HepG2 (cell line): Measurements from ENCODE around the gene CSNK1E. TPM values are rescaled to one million over a fixed set of nuclear protein-coding genes. Genes with fewer than 3 reads are reported as not detected.
A peak's percentile ranks its signal among the peaks of the same experiment; 100 is the strongest.

Experiments
- CAMTA2 ChIP-seq: sonication (generic); formaldehyde crosslinking; IDR thresholded peaks from 2 replicates; pipeline ENCODE4 v1.4.0; 2020; ENCODE audit warnings: mild to moderate bottlenecking, missing genetic modification reagents, borderline replicate concordance
- FOXA3 ChIP-seq: IDR thresholded peaks from 2 replicates; pipeline ENCODE4 v1.6.1; 2016; ENCODE audit warnings: missing genetic modification reagents, missing compliant biosample characterization
- FOXK1 ChIP-seq: sonication (generic); formaldehyde crosslinking; IDR thresholded peaks from 2 replicates; pipeline ENCODE4 v1.4.0; 2020; ENCODE audit warnings: low read depth, missing genetic modification reagents, borderline replicate concordance
- FOXP1 ChIP-seq, 2 experiments: fragments of 450-650 bp in 1 of 2; IDR thresholded peaks; 2 replicates each; pipeline ENCODE4 v1.6.1; 2017 to 2018; ENCODE audit warnings: antibody characterized with exemption in 1 of 2
- GLMP ChIP-seq: sonication (generic); formaldehyde crosslinking; IDR thresholded peaks from 2 replicates; pipeline ENCODE4 v1.9.0; 2021; ENCODE audit warnings: missing genetic modification reagents, mild to moderate bottlenecking, borderline replicate concordance
- HNRNPL ChIP-seq: fragments of 200-400 bp; formaldehyde crosslinking; IDR thresholded peaks from 2 replicates; pipeline ENCODE4 v1.6.1; 2017; ENCODE audit warnings: mild to moderate bottlenecking, low read depth, low read length
- PAXIP1 ChIP-seq: sonication (generic); formaldehyde crosslinking; conservative IDR thresholded peaks from 2 replicates; pipeline ENCODE4 v1.4.0; 2020; ENCODE audit warnings: mild to moderate bottlenecking, missing genetic modification reagents, moderate library complexity
- SIN3B ChIP-seq: fragments of 150-350 bp; IDR thresholded peaks from 2 replicates; pipeline ENCODE4 v1.6.1; 2014; ENCODE audit warnings: low read length
- ZFP91 ChIP-seq: sonication (generic); formaldehyde crosslinking; IDR thresholded peaks from 2 replicates; pipeline ENCODE4 v1.9.0; 2022; ENCODE audit warnings: missing genetic modification reagents, mild to moderate bottlenecking, borderline replicate concordance
- ZNF225 ChIP-seq: sonication (generic); formaldehyde crosslinking; IDR thresholded peaks from 2 replicates; pipeline ENCODE4 v1.4.0; 2020; ENCODE audit warnings: mild to moderate bottlenecking, missing genetic modification reagents
- ZNF350 ChIP-seq: sonication (generic); formaldehyde crosslinking; IDR thresholded peaks from 2 replicates; pipeline ENCODE4 v1.4.0; 2020; ENCODE audit warnings: mild to moderate bottlenecking, low read depth, missing genetic modification reagents, borderline replicate concordance
- ZSCAN21 ChIP-seq: sonication (generic); formaldehyde crosslinking; IDR thresholded peaks from 2 replicates; pipeline ENCODE4 v1.8.0; 2022; ENCODE audit warnings: mild to moderate bottlenecking, missing genetic modification reagents, moderate library complexity, borderline replicate concordance
- ZSCAN25 ChIP-seq: sonication (generic); formaldehyde crosslinking; IDR thresholded peaks from 2 replicates; pipeline ENCODE4 v1.8.0; 2022; ENCODE audit warnings: mild to moderate bottlenecking, missing genetic modification reagents
- polyA plus RNA-seq, 8 experiments: library from polyadenylated mRNA; depleted of rRNA in 3 of 8; stranded (reverse) in 7 of 8; unstranded in 1 of 8; fragments of >200 nt; fragmentation: Illumina TruSeq in 4 of 8; extraction: Trizol in 4 of 8; gene quantifications; 2 replicates each; pipeline versions ENCODE4 v1.2.1 to v1.2.3, GENCODE V29; 2011 to 2016; ENCODE audit warnings: low read depth in 4 of 8, missing spikeins in 1 of 8, mixed read lengths in 1 of 8; ENCODE audit not compliant: insufficient read depth in 1 of 8
- total RNA-seq, 5 experiments: library from RNA; depleted of rRNA; stranded (reverse); fragments of >200 nt; fragmentation: Illumina TruSeq; extraction: Trizol; gene quantifications; 2 replicates each; pipeline ENCODE4 v1.2.3, GENCODE V29; 2016; ENCODE audit warnings: low read depth in 1 of 5
- TF ChIP-seq, protein P1 (sequence below): sonication (generic); formaldehyde crosslinking; IDR thresholded peaks from 2 replicates; pipeline ENCODE4 v1.9.0; 2022; ENCODE audit warnings: low read depth, missing genetic modification reagents

The CSNK1E gene
- total and polyA plus RNA-seq, 2 of the 13 experiments (the other 11 are each of a cell fraction or from before 2014, with no cell fraction given) = 34.7 to 129 TPM

DNA sequence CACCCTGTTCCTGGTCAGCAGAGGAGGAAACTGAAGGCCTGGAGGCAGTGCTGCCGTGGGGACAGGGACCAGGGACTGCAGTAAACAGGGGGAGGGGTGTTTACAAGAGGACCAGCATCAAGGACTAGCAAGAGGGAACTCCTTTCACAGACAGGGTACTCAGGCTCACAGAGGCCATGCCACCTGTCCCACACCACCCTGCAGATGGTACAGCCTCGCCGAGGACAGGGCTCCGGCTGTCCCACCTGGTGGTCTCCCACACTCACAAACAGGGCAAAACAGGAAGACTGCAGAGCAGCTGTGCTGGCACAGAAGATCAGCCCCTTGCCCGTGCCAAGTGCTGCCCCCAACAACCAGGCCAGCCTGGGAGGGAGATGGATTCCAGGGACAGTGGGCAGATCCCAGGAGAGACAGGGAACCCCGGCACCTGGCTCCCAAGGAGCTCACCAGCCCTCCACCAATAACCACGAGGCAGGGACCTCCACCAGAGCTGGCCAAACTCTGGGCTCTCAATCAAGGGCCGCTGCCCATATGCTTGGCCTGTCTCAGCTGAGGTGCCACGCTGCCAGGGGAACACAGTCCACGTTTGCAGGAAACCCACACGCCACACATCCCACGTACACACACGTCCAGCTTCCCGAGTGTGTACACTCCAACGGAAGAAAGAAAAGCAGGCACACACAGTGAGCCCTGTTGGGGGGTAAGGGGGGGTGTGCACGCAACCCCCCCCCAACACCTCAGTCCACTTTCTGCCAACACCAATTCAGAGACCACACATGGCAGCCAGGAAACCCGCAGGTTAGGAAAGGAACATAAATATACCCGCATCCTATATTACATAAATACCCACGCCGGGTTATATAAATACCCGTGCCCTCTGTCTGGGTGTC, 2.1 kb downstream of the CSNK1E start (continued):
- TF ChIP-seq PAXIP1 (CRISPR knock-in tag) = peak; percentile 47
- 0 out of 2 replicates have a peak, but pooled peaks have one; percentile 23 for TF ChIP-seq ZNF350 (CRISPR knock-in tag)
- peak; percentile 47; the same call in 1 of the 2 replicates for TF ChIP-seq ZSCAN25
- TF ChIP-seq ZNF225 (CRISPR knock-in tag) = peak; percentile 32; the same call in 1 of the 2 replicates
- TF ChIP-seq, protein P1, sequence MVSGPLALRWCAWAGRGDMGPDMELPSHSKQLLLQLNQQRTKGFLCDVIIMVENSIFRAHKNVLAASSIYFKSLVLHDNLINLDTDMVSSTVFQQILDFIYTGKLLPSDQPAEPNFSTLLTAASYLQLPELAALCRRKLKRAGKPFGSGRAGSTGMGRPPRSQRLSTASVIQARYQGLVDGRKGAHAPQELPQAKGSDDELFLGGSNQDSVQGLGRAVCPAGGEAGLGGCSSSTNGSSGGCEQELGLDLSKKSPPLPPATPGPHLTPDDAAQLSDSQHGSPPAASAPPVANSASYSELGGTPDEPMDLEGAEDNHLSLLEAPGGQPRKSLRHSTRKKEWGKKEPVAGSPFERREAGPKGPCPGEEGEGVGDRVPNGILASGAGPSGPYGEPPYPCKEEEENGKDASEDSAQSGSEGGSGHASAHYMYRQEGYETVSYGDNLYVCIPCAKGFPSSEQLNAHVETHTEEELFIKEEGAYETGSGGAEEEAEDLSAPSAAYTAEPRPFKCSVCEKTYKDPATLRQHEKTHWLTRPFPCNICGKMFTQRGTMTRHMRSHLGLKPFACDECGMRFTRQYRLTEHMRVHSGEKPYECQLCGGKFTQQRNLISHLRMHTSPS (CRISPR knock-in tag) = peak; percentile 75
- TF ChIP-seq GLMP (CRISPR knock-in tag) = no peak
- TF ChIP-seq ZFP91 (CRISPR knock-in tag) = peak; percentile 11; the same call in 1 of the 2 replicates
- peak; percentile 66; the same call in 1 of the 2 replicates for TF ChIP-seq FOXK1
- no peak for TF ChIP-seq SIN3B
- TF ChIP-seq CAMTA2 (CRISPR knock-in tag) = no peak
- no peak for TF ChIP-seq ZSCAN21 (CRISPR knock-in tag)
- TF ChIP-seq HNRNPL = peak; percentile 97
- TF ChIP-seq FOXP1 (IDR thresholded peaks at IDR 0.05) = no peak
- peak; percentile 89 for TF ChIP-seq FOXP1 (CRISPR knock-in tag; IDR thresholded peaks at IDR 0.05)
- TF ChIP-seq FOXA3 (CRISPR knock-in tag) = peak; percentile 83
